ENCODE measurements around the gene C2orf81. TPM values are rescaled to one million over a fixed set of nuclear protein-coding genes. Genes with fewer than 3 reads are reported as not detected.

C2orf81 gene
- total and polyA plus RNA-seq, 10 of the 15 experiments (the other 5 are each of a cell fraction or from before 2014, with no cell fraction given), result 0.10 to 9.8 (median 2.7) TPM

DNA sequence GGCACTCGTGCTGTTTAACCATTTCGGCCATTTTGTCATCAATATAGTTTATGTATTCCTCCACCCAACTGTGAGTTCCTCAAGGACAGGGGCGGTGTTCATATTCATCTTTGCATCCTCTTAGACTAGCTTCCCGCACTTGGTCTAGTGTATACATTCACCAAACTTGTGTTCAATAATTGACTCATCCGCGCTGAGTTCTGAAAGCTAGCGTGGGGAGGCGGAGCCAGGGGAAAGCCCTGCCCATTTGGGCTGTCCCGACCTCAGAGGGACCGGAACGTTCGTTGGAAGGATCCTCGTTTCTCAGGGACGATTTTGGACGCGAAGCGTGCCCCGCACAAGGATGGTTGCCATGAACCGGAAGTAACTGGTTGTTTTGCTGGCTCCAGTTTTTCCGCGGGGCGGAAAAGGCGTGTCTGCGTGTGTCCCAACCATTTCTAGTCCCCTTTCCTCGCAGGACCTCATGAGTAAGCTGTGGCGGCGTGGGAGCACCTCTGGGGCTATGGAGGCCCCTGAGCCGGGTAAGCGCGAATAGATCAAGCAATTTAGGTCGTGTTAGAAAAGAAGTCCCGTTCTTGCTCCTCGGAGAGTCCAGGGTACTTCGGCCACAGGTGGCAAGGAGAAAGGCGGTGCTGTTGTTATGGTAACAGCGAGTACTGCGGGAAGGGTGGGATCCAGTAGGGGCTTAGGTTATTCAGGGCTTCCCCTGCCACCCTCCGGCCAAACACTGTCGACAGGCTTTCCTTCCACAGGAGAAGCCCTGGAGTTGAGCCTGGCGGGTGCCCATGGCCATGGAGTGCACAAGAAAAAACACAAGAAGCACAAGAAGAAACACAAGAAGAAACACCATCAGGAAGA, 33.5 kb upstream of the C2orf81 start, which contains the start of gene INO80B (continued):
- TF ChIP-seq, protein P1, sequence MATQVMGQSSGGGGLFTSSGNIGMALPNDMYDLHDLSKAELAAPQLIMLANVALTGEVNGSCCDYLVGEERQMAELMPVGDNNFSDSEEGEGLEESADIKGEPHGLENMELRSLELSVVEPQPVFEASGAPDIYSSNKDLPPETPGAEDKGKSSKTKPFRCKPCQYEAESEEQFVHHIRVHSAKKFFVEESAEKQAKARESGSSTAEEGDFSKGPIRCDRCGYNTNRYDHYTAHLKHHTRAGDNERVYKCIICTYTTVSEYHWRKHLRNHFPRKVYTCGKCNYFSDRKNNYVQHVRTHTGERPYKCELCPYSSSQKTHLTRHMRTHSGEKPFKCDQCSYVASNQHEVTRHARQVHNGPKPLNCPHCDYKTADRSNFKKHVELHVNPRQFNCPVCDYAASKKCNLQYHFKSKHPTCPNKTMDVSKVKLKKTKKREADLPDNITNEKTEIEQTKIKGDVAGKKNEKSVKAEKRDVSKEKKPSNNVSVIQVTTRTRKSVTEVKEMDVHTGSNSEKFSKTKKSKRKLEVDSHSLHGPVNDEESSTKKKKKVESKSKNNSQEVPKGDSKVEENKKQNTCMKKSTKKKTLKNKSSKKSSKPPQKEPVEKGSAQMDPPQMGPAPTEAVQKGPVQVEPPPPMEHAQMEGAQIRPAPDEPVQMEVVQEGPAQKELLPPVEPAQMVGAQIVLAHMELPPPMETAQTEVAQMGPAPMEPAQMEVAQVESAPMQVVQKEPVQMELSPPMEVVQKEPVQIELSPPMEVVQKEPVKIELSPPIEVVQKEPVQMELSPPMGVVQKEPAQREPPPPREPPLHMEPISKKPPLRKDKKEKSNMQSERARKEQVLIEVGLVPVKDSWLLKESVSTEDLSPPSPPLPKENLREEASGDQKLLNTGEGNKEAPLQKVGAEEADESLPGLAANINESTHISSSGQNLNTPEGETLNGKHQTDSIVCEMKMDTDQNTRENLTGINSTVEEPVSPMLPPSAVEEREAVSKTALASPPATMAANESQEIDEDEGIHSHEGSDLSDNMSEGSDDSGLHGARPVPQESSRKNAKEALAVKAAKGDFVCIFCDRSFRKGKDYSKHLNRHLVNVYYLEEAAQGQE (IDR thresholded peaks at IDR 0.05; ENCODE audit: low read depth, low read length), result 0 out of 2 replicates have a peak, but pooled peaks have one; percentile 8
- TF ChIP-seq ZNF274 (IDR thresholded peaks at IDR 0.05; ENCODE audit: insufficient read depth, insufficient read length), result no peak
- TF ChIP-seq, protein P2, sequence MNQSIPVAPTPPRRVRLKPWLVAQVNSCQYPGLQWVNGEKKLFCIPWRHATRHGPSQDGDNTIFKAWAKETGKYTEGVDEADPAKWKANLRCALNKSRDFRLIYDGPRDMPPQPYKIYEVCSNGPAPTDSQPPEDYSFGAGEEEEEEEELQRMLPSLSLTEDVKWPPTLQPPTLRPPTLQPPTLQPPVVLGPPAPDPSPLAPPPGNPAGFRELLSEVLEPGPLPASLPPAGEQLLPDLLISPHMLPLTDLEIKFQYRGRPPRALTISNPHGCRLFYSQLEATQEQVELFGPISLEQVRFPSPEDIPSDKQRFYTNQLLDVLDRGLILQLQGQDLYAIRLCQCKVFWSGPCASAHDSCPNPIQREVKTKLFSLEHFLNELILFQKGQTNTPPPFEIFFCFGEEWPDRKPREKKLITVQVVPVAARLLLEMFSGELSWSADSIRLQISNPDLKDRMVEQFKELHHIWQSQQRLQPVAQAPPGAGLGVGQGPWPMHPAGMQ (IDR thresholded peaks at IDR 0.05; ENCODE audit: borderline replicate concordance), result 0 out of 2 replicates have a peak, but pooled peaks have one; percentile 5
- TF ChIP-seq RAD51 (IDR thresholded peaks at IDR 0.05), result no peak

DNA sequence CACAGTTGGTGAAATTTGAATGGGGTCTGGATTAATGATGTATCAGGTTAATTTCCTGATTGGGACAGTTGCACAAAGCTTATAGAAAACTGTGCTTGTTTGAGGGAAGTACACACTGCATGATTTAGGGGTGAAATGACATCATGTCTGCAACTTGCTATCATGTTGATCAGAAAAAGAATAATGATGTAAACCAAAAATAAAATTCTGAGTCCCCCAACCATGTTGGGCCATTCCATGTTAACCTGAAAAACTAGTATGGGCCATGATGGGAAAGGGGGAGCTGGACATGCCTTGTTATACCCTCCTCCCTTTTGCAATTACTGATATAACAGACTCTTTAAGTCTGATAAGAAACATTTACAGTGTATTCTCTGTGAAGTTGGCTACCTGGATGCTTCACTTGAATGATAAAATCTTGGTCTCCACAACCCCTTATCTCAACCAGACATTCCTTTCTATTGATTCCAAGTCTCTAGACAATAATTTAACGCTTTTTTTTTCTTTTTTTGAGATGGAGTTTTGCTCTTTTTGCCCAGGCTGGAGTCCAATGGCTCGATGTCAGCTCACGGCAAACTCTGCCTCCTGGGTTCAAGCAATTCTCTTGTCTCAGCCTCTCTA, 29.3 kb upstream of the C2orf81 start:
- H4K20me1 ChIP-seq (ENCODE audit: control insufficient read depth, insufficient read depth), result no peaks in the 10 kb centered on the region

More for the DNA sequence above, 29.3 kb upstream of the C2orf81 start:
- DNase-seq (ENCODE audit: low read depth, low spot score) (no peak), FAIRE-seq (no peak), ATAC-seq (no peak)
- peaks cover 7% of the 10 kb centered on the region for H3K79me2 ChIP-seq (ENCODE audit: control insufficient read depth, insufficient read depth, low read length)
- peaks cover 3% of the 10 kb centered on the region for H3K4me1 ChIP-seq (ENCODE audit: control insufficient read depth, insufficient read depth, low read length)
- no peak overlapping the region for H2AFZ ChIP-seq (ENCODE audit: control insufficient read depth, low read depth, low read length)
- WGBS (ENCODE audit: insufficient coverage, insufficient replicate concordance, low lambda C conversion rate, missing lambda C conversion rate), result 67% methylated on average over 3 of the region's 3 CpGs
- H3K9ac ChIP-seq (ENCODE audit: control insufficient read depth, insufficient read depth, low read length), result no peak overlapping the region
- H3K4me3 ChIP-seq, result no peak overlapping the region
- intact Hi-C loops (cut with micrococcal nuclease; ENCODE audit: unreplicated experiment), result no loop called here
- H3K4me2 ChIP-seq (ENCODE audit: control insufficient read depth, insufficient read depth), result no peak overlapping the region
- H3K36me3 ChIP-seq (ENCODE audit: control insufficient read depth in 2 of 2, insufficient read depth in 2 of 2, low read length in 1 of 2), result no peaks in the 10 kb centered on the region
- in situ Hi-C loops (cut with MboI), result no loop called here
- H3K27ac ChIP-seq (ENCODE audit: control insufficient read depth, insufficient read depth), result no peak overlapping the region
- BruUV-seq (replicated peaks), result no TSS peak
- SMC1A ChIA-PET (ENCODE audit: uncharacterized antibody, unreplicated experiment), result no interaction called here
- POLR2A ChIA-PET, result interaction anchor here (1.2 kb wide), 1 partner anchor 11 kb away, joined by 4 read pairs; no protein-coding TSS in a partner anchor
- RAD21 ChIA-PET (ENCODE audit: unreplicated experiment), result interaction anchor here (1.1 kb wide), 1 partner anchor 11 kb away, joined by 5 read pairs; no protein-coding TSS in a partner anchor
- H3K9me3 ChIP-seq (replicated peaks; ENCODE audit: control insufficient read depth, insufficient read depth, low read length), result no peaks in the 10 kb centered on the region
- CTCF ChIA-PET, result interaction anchor here (0.6 to 1.0 kb wide), 2 partner anchors 49 to 1196 kb away, joined by 3 read pairs; no protein-coding TSS in a partner anchor
- H3K27me3 ChIP-seq (replicated peaks in 1 of 2; ENCODE audit: control insufficient read depth in 2 of 2, insufficient read depth in 2 of 2, low read length in 1 of 2), result no peaks in the 10 kb centered on the region
- TF ChIP-seq SIX5 (IDR thresholded peaks at IDR 0.05; ENCODE audit: low read depth, low read length, severe bottlenecking), result no peak
- no peak for TF ChIP-seq SUZ12 (IDR thresholded peaks at IDR 0.05; ENCODE audit: unreplicated experiment)
- no peak for TF ChIP-seq EP300 (IDR thresholded peaks at IDR 0.05; ENCODE audit: borderline replicate concordance in 1 of 2, control insufficient read depth in 1 of 2, low read depth in 2 of 2, low read length in 2 of 2)
